GM23338 (cell line): Measurements from ENCODE around the gene MEIOB. TPM values are rescaled to one million over a fixed set of nuclear protein-coding genes. Genes with fewer than 3 reads are reported as not detected.

Experiments
- ATAC-seq: fragments of 200-7000 bp; cut with Tn5 transposase; 3 replicates; pipeline ENCODE4 v1.9.1; 2020
- DNase-seq: peaks from one replicate; pipeline ENCODE4 v3.0.0-alpha.2; 2015; ENCODE audit warnings: low spot score
- H2AFZ ChIP-seq: fragments of 200-600 bp; sonication (generic); 2 replicates; pipeline ENCODE4 v1.8.0; 2016; ENCODE audit warnings: antibody characterized with exemption, mild to moderate bottlenecking, moderate library complexity
- H3F3A ChIP-seq: fragments of 200-600 bp; sonication (generic); replicated peaks from 2 replicates; pipeline ENCODE4 v1.8.0; 2017; ENCODE audit warnings: antibody characterized with exemption, mixed run types, low read depth
- H3K27ac ChIP-seq: fragments of 200-600 bp; sonication (generic); 2 replicates; pipeline ENCODE4 v1.6.1; 2016; ENCODE audit warnings: low read depth
- H3K27me3 ChIP-seq: fragments of 200-600 bp; sonication (generic); 2 replicates; pipeline ENCODE4 v1.8.0; 2016; ENCODE audit warnings: mild to moderate bottlenecking, mixed run types, moderate library complexity; ENCODE audit not compliant: insufficient read depth
- H3K36me3 ChIP-seq: fragments of 200-600 bp; sonication (generic); 2 replicates; pipeline ENCODE4 v1.8.0; 2016; ENCODE audit warnings: mild to moderate bottlenecking; ENCODE audit not compliant: insufficient read depth
- H3K4me1 ChIP-seq: fragments of 200-600 bp; sonication (generic); 2 replicates; pipeline ENCODE4 v1.8.0; 2016; ENCODE audit warnings: mild to moderate bottlenecking, moderate library complexity; ENCODE audit not compliant: insufficient read depth
- H3K4me2 ChIP-seq: fragments of 200-600 bp; sonication (generic); 2 replicates; pipeline ENCODE4 v1.7.1; 2017; ENCODE audit warnings: mixed run types
- H3K4me3 ChIP-seq: fragments of 200-600 bp; sonication (generic); 2 replicates; pipeline ENCODE4 v1.6.1; 2016; ENCODE audit warnings: mixed run types
- H3K79me2 ChIP-seq: fragments of 200-600 bp; sonication (generic); replicated peaks from 2 replicates; pipeline ENCODE4 v1.8.0; 2017; ENCODE audit warnings: mild to moderate bottlenecking; ENCODE audit not compliant: insufficient read depth
- H3K9me2 ChIP-seq: fragments of 200-600 bp; sonication (generic); 2 replicates; pipeline ENCODE4 v1.8.0; 2017; ENCODE audit not compliant: insufficient read depth
- H4K20me1 ChIP-seq: fragments of 200-600 bp; sonication (generic); replicated peaks from 2 replicates; pipeline ENCODE4 v1.8.0; 2017; ENCODE audit warnings: mild to moderate bottlenecking; ENCODE audit not compliant: insufficient read depth
- H3K27ac Mint-ChIP-seq: 2 replicates; pipeline ENCODE4 v1.8.0; 2020; ENCODE audit warnings: inconsistent platforms, mild to moderate bottlenecking, moderate library complexity, mixed read lengths
- H3K27me3 Mint-ChIP-seq: 3 replicates; pipeline ENCODE4 v1.8.0; 2022; ENCODE audit warnings: low read depth, mild to moderate bottlenecking, moderate library complexity, mixed read lengths, inconsistent platforms; ENCODE audit not compliant: insufficient read depth, poor library complexity
- H3K36me3 Mint-ChIP-seq: 3 replicates; pipeline ENCODE4 v1.8.0; 2021; ENCODE audit warnings: low read depth, mild to moderate bottlenecking, inconsistent platforms, moderate library complexity, mixed read lengths
- H3K4me1 Mint-ChIP-seq: 3 replicates; pipeline ENCODE4 v1.8.0; 2020; ENCODE audit warnings: mild to moderate bottlenecking, inconsistent platforms, mixed read lengths
- H3K4me3 Mint-ChIP-seq: 3 replicates; pipeline ENCODE4 v1.8.0; 2021; ENCODE audit warnings: moderate library complexity, mild to moderate bottlenecking, inconsistent platforms, mixed read lengths
- H3K9me3 Mint-ChIP-seq: 3 replicates; pipeline ENCODE4 v1.8.0; 2020; ENCODE audit warnings: moderate library complexity, mild to moderate bottlenecking, inconsistent platforms, mixed read lengths
- CREB1 ChIP-seq: fragments of 250-450 bp; sonication (Bioruptor Pico); IDR thresholded peaks from 2 replicates; pipeline ENCODE4 v1.5.0; 2020; ENCODE audit warnings: low read depth, mild to moderate bottlenecking, moderate library complexity
- ETS1 ChIP-seq: IDR thresholded peaks from 2 replicates; pipeline ENCODE4 v1.6.1; 2016; ENCODE audit warnings: antibody characterized with exemption
- EZH2phosphoT487 ChIP-seq: fragments of 200-600 bp; sonication (generic); IDR thresholded peaks from one replicate; pipeline ENCODE4 v1.8.1; 2018; ENCODE audit warnings: antibody characterized with exemption; ENCODE audit not compliant: unreplicated experiment
- JUNB ChIP-seq: IDR thresholded peaks from one replicate; pipeline ENCODE4 v1.6.1; 2016; ENCODE audit warnings: antibody characterized with exemption; ENCODE audit not compliant: unreplicated experiment
- NANOG ChIP-seq: IDR thresholded peaks from 2 replicates; pipeline ENCODE4 v1.6.1; 2016; ENCODE audit warnings: antibody characterized with exemption, borderline replicate concordance
- POLR2AphosphoS5 ChIP-seq: IDR thresholded peaks from 2 replicates; pipeline ENCODE4 v1.6.1; 2016; ENCODE audit warnings: antibody characterized with exemption, low read depth
- STAT1 ChIP-seq: IDR thresholded peaks from one replicate; pipeline ENCODE4 v1.6.1; 2016; ENCODE audit warnings: antibody characterized with exemption; ENCODE audit not compliant: unreplicated experiment
- ZNF462 ChIP-seq: fragments of 250-450 bp; sonication (Bioruptor Pico); IDR thresholded peaks from 2 replicates; pipeline ENCODE4 v1.5.0; 2020; ENCODE audit warnings: mild to moderate bottlenecking, moderate library complexity
- polyA plus RNA-seq: library from polyadenylated mRNA; unstranded; fragments of >200 nt; fragmentation: Nextera tagmentation; extraction: Ambion mirVana; gene quantifications from 2 replicates; pipeline ENCODE4 v1.2.1, GENCODE V29; 2016
- total RNA-seq: library from RNA; depleted of rRNA; stranded (reverse); fragments of >200 nt; shearing (Covaris generic); gene quantifications from 2 replicates; pipeline ENCODE4 v1.2.3, GENCODE V29; 2014
- TF ChIP-seq, protein P1 (sequence below): IDR thresholded peaks from one replicate; pipeline ENCODE4 v1.6.1; 2018; ENCODE audit warnings: antibody characterized with exemption; ENCODE audit not compliant: unreplicated experiment

The MEIOB gene
- total and polyA plus RNA-seq, 2 experiments from 2014 or later: 7.3 to 8.7 TPM

DNA sequence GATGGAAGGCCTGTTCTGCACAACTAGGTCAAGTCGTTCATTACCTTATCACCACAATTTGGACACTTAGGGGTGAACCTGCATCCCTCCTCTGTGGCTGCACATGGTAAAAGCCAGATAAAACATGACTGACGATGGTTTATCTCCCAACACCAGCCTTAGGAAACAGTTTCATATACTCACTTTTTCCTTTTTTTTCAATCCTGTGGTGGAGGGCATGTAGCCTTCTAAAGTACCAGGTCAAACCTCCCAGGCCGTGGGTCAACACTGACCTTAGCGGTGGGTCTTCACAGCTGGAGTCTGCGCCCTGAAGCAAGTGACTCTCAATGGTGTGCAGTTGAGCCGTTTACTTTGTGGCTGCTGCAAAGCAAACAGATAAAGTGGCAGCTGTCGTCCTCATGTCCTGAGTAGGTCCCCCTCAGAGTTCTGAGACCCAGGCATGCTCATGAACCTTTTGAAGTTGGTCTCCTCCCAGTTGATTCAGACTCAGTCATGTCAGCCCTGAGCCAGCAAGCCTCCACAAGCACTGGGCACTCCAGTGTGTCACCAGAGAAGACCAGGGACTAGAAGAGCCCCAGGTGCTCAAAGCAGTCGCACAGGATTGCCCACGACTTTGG, 39.0 kb downstream of the MEIOB start:
- DNase-seq: no peak
- Histone ChIP-seq H3K27ac (no peak overlapping the region), H3K27me3 (no peaks in the 10 kb centered on the region), H3F3A (no peaks in the 10 kb centered on the region), H3K9me2 (no peaks in the 10 kb centered on the region), H3K36me3 (no peaks in the 10 kb centered on the region), H3K4me3 (no peak overlapping the region), H3K4me2 (no peak overlapping the region), H4K20me1 (no peaks in the 10 kb centered on the region; the same call in 1 of the 2 replicates), H3K4me1 (peaks cover 13% of the 10 kb centered on the region; the same call in 1 of the 2 replicates), H3K79me2 (peaks cover 12% of the 10 kb centered on the region), H2AFZ (no peak overlapping the region)
- Mint-ChIP-seq H3K9me3 (no peaks in the 10 kb centered on the region; the same call in 2 of the 3 replicates), H3K4me1 (peaks cover 6% of the 10 kb centered on the region; the same call in 2 of the 3 replicates), H3K36me3 (no peaks in the 10 kb centered on the region), H3K27me3 (peaks cover 8% of the 10 kb centered on the region), H3K27ac (no peak overlapping the region), H3K4me3 (no peak overlapping the region)
- no peak for ATAC-seq
- TF ChIP-seq POLR2AphosphoS5: no peak
- TF ChIP-seq CREB1 (CRISPR knock-in tag): no peak
- no peak for TF ChIP-seq ETS1
- no peak for TF ChIP-seq EZH2phosphoT487
- no peak for TF ChIP-seq STAT1
- TF ChIP-seq, protein P1, sequence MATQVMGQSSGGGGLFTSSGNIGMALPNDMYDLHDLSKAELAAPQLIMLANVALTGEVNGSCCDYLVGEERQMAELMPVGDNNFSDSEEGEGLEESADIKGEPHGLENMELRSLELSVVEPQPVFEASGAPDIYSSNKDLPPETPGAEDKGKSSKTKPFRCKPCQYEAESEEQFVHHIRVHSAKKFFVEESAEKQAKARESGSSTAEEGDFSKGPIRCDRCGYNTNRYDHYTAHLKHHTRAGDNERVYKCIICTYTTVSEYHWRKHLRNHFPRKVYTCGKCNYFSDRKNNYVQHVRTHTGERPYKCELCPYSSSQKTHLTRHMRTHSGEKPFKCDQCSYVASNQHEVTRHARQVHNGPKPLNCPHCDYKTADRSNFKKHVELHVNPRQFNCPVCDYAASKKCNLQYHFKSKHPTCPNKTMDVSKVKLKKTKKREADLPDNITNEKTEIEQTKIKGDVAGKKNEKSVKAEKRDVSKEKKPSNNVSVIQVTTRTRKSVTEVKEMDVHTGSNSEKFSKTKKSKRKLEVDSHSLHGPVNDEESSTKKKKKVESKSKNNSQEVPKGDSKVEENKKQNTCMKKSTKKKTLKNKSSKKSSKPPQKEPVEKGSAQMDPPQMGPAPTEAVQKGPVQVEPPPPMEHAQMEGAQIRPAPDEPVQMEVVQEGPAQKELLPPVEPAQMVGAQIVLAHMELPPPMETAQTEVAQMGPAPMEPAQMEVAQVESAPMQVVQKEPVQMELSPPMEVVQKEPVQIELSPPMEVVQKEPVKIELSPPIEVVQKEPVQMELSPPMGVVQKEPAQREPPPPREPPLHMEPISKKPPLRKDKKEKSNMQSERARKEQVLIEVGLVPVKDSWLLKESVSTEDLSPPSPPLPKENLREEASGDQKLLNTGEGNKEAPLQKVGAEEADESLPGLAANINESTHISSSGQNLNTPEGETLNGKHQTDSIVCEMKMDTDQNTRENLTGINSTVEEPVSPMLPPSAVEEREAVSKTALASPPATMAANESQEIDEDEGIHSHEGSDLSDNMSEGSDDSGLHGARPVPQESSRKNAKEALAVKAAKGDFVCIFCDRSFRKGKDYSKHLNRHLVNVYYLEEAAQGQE: no peak
- no peak for TF ChIP-seq NANOG
- no peak for TF ChIP-seq JUNB
- no peak for TF ChIP-seq ZNF462 (CRISPR knock-in tag)
